BE2C (cell line): ENCODE results near the gene CABP7.

Experiments used
- DNase-seq: peaks from one replicate; pipeline ENCODE4 v3.0.0-alpha.2; 2020
- H3K27me3 ChIP-seq: fragments of 250-450 bp; sonication (Bioruptor Pico); 2 replicates; pipeline ENCODE4 v1.5.1; 2020; ENCODE audit warnings: mild to moderate bottlenecking
- H3K36me3 ChIP-seq: fragments of 250-450 bp; sonication (Bioruptor Pico); 2 replicates; pipeline ENCODE4 v1.5.1; 2020; ENCODE audit warnings: mild to moderate bottlenecking
- H3K4me1 ChIP-seq: fragments of 250-450 bp; sonication (Bioruptor Pico); 2 replicates; pipeline ENCODE4 v1.5.1; 2020
- H3K4me3 ChIP-seq: 2 replicates; pipeline ENCODE4 v1.5.1; 2011; ENCODE audit warnings: low read depth, low read length
- H3K9me3 ChIP-seq: fragments of 250-450 bp; sonication (Bioruptor Pico); 2 replicates; pipeline ENCODE4 v1.5.1; 2020
- TF ChIP-seq, protein P1 (sequence below): IDR thresholded peaks from 2 replicates; pipeline ENCODE4 v1.5.1; 2012; ENCODE audit warnings: mild to moderate bottlenecking, low read depth, low read length

CABP7 gene

DNA sequence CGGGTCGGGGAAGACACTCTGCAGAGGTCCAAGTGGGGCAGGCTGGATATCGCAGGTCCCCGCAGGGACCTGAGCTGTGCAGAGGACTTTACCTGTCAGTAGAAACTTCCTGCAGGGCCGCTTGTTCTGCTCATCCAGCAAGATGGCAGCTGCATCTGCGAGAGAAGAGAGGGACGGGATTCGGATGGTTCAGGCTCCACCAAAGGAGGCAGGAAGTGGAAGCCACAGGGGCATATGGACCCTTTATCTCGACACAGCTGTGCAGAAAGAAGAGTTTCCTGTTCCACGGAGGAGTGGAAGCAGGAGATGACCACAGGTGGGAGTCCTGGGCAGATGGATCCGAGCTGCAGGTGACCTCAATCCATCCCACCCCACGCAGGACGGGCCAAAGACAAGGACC, 22.5 kb downstream of the CABP7 start:
- Histone ChIP-seq H3K36me3 (peaks cover 11% of the 10 kb centered on the region), H3K4me1 (no peaks in the 10 kb centered on the region), H3K9me3 (no peaks in the 10 kb centered on the region; the same call in 1 of the 2 replicates), H3K4me3 (no peak overlapping the region), H3K27me3 (no peaks in the 10 kb centered on the region)
- DNase-seq = no peak
- TF ChIP-seq, protein P1, sequence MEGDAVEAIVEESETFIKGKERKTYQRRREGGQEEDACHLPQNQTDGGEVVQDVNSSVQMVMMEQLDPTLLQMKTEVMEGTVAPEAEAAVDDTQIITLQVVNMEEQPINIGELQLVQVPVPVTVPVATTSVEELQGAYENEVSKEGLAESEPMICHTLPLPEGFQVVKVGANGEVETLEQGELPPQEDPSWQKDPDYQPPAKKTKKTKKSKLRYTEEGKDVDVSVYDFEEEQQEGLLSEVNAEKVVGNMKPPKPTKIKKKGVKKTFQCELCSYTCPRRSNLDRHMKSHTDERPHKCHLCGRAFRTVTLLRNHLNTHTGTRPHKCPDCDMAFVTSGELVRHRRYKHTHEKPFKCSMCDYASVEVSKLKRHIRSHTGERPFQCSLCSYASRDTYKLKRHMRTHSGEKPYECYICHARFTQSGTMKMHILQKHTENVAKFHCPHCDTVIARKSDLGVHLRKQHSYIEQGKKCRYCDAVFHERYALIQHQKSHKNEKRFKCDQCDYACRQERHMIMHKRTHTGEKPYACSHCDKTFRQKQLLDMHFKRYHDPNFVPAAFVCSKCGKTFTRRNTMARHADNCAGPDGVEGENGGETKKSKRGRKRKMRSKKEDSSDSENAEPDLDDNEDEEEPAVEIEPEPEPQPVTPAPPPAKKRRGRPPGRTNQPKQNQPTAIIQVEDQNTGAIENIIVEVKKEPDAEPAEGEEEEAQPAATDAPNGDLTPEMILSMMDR = no peak

DNA sequence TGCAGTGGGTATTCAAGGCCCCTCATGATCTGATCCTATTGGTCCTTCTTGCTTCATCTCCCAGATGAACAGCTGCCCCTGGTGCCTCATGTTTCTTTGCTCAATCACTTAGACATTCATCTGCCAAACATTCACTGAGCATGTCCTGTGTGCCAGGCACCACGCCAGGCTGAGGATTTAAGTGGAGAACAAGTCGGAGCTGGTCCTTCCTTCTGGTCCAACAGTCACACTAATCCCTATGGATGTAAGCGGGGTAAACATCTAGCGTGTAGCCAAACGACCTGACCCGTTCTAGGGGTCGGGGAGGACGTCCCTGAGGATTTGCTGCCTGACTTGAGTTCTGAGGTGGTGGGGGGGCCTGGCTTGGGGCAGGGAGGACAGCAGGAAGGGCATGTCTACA, 25.1 kb downstream of the CABP7 start:
- no peaks in the 10 kb centered on the region for H3K27me3 ChIP-seq
- TF ChIP-seq, protein P1 = no peak
- H3K36me3 ChIP-seq = peaks cover 6% of the 10 kb centered on the region
- H3K4me1 ChIP-seq = no peaks in the 10 kb centered on the region
- H3K4me3 ChIP-seq = no peak overlapping the region
- no peak for DNase-seq
- H3K9me3 ChIP-seq = no peaks in the 10 kb centered on the region; the same call in 1 of the 2 replicates

DNA sequence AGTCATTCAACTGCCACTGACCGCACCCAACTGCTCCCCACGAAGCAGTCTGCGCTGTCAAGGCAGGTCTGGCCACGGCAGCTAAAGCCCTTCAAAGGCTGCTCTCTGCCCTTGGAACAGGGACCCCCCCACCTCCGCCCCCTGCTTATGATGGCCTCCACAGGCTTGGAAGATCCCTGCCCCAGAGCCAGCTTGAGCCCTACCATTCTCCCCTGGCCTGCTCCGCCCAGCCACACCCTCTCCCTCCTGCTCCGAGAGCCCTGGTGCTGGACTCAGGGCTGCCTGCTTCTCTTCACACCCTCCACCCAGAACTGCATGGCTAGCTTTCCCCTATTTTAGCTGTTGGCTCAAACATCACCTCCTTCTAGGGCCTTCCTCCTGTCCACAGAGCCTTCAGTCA, 28.0 kb downstream of the CABP7 start:
- no peaks in the 10 kb centered on the region for H3K4me1 ChIP-seq
- H3K4me3 ChIP-seq = no peak overlapping the region
- peaks cover 4% of the 10 kb centered on the region; the same call in 1 of the 2 replicates for H3K36me3 ChIP-seq
- no peaks in the 10 kb centered on the region; the same call in 1 of the 2 replicates for H3K9me3 ChIP-seq
- TF ChIP-seq, protein P1 = no peak
- no peaks in the 10 kb centered on the region for H3K27me3 ChIP-seq
- no peak for DNase-seq

DNA sequence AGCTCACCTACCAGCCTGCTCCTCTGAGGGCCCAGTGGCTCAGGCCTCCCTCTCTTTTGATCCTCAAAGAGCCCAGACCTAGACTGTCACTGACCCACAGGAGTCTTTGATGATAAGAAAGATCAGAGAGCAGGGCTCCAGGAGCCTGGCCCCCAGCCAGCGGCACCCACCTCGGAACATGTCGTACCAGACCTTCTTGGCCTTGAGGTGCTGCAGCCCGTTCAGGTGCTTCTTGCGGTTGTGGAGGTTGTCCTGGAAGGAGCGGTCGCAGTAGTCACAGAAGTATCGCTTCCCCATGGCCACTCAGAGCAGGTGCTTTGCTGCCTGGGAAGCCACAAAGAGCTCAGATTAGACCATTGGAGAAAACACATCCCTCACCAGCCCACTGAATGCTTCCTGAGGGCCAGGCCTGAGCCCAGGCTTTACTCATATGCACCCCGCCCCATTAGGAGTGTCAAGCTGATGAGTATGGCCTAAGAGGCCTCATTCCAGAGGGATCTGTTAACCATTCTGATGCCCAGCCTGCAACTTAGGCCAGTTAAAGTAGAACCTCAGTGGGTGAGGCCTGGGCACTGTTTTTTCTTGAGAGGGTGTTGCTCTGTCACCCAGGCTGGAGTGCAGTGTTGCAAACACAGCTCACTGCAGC, 28.6 kb downstream of the CABP7 start:
- Histone ChIP-seq H3K36me3 (peaks cover 4% of the 10 kb centered on the region; the same call in 1 of the 2 replicates), H3K9me3 (no peaks in the 10 kb centered on the region; the same call in 1 of the 2 replicates), H3K4me1 (no peaks in the 10 kb centered on the region), H3K4me3 (no peak overlapping the region), H3K27me3 (no peaks in the 10 kb centered on the region)
- TF ChIP-seq, protein P1 = no peak
- no peak for DNase-seq

DNA sequence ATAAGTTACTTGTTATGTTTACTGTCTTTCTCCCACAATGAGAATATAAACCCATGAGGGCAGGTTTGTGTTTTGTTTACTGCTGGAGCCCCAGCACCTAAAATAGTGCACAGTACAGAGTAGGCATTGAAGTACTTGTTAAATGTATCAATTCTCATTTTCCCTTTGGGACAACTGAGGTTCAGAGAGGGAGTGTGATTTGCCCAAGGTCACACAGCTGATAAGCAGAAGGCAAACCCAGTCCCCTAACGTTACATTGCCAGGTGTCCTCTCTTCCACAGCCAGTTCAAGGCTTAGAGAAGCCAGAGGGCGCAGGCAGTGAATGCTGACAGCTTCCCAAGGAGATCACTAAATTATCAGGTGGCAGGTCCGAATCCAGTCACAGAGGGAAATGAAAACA, 30.2 kb downstream of the CABP7 start:
- Histone ChIP-seq H3K36me3 (peaks cover 4% of the 10 kb centered on the region; the same call in 1 of the 2 replicates), H3K4me3 (no peak overlapping the region), H3K27me3 (no peaks in the 10 kb centered on the region), H3K9me3 (no peaks in the 10 kb centered on the region), H3K4me1 (no peaks in the 10 kb centered on the region)
- DNase-seq = no peak
- TF ChIP-seq, protein P1 = no peak
